SK-N-MC (cell line): ENCODE data around the gene MED1.
"Not testable (repeated sequence)": the region's sequence is repeated elsewhere in the genome, so short reads cannot be mapped to it uniquely, and the experiment has no call there.

Source experiments
- DNase-seq: peaks from one replicate; pipeline ENCODE4 v3.0.0-alpha.2; 2011; ENCODE audit warnings: low read depth, low spot score
- H3K27ac ChIP-seq: fragments of 200-600 bp; sonication (generic); 2 replicates; pipeline ENCODE4 v1.5.1; 2016; ENCODE audit warnings: mixed run types
- H3K36me3 ChIP-seq: fragments of 200-600 bp; sonication (generic); 2 replicates; pipeline ENCODE4 v1.6.1; 2017; ENCODE audit warnings: antibody characterized with exemption, low read length, mixed read lengths; ENCODE audit not compliant: insufficient read depth
- H3K4me3 ChIP-seq: fragments of 200-600 bp; sonication (generic); 2 replicates; pipeline ENCODE4 v1.5.1; 2016
- H3K9ac ChIP-seq: fragments of 200-600 bp; sonication (generic); 2 replicates; pipeline ENCODE4 v1.8.0; 2017; ENCODE audit warnings: mixed run types, mixed read lengths; ENCODE audit not compliant: insufficient read length
- H3K9me3 ChIP-seq: fragments of 200-600 bp; sonication (generic); 2 replicates; pipeline ENCODE4 v1.6.1; 2017; ENCODE audit warnings: low read depth, mild to moderate bottlenecking, antibody characterized with exemption, low read length, moderate library complexity, mixed read lengths
- EZH2 ChIP-seq: fragments of 200-600 bp; sonication (generic); IDR thresholded peaks from one replicate; pipeline ENCODE4 v1.6.1; 2017; ENCODE audit warnings: antibody characterized with exemption
- FOXP2 ChIP-seq: optimal IDR thresholded peaks from 2 replicates; pipeline ENCODE3; 2011; ENCODE audit warnings: mild to moderate bottlenecking, moderate library complexity; ENCODE audit not compliant: insufficient read depth; ENCODE audit errors: extremely low read length, control extremely low read depth
- POLR2AphosphoS5 ChIP-seq: IDR thresholded peaks from 2 replicates; pipeline ENCODE4 v1.6.1; 2012; ENCODE audit warnings: mild to moderate bottlenecking, low read depth, low read length, borderline replicate concordance

The MED1 gene

GRCh38 chr17:39483506-39483905 is 32.4 kb upstream of the MED1 start:
- peaks cover 33% of the 10 kb centered on the region for H3K36me3 ChIP-seq
- no peak overlapping the region for H3K9ac ChIP-seq
- H3K9me3 ChIP-seq = no peaks in the 10 kb centered on the region
- H3K4me3 ChIP-seq = no peak overlapping the region
- no peak for DNase-seq
- TF ChIP-seq FOXP2 = no peak
- TF ChIP-seq POLR2AphosphoS5 = no peak
- no peak for TF ChIP-seq EZH2
- H3K27ac ChIP-seq = no peak overlapping the region

GRCh38 chr17:39479631-39480030 is 28.6 kb upstream of the MED1 start:
- not testable (repeated sequence) for H3K9me3 ChIP-seq, H3K9ac ChIP-seq, DNase-seq, H3K27ac ChIP-seq, H3K4me3 ChIP-seq
- peaks cover 47% of the 10 kb centered on the region for H3K36me3 ChIP-seq

- no peak overlapping the region for H3K4me3 ChIP-seq
- TF ChIP-seq EZH2 = no peak
- no peak for TF ChIP-seq POLR2AphosphoS5
- no peak for TF ChIP-seq FOXP2
- DNase-seq = no peak
- peaks cover 65% of the 10 kb centered on the region for H3K36me3 ChIP-seq
- H3K9me3 ChIP-seq = no peaks in the 10 kb centered on the region
- no peak overlapping the region for H3K9ac ChIP-seq
- H3K27ac ChIP-seq = no peak overlapping the region
Observed at GRCh38 chr17:39473310-39473709, 22.2 kb upstream of the MED1 start.

- not testable (repeated sequence) for H3K9ac ChIP-seq, H3K4me3 ChIP-seq, DNase-seq, H3K9me3 ChIP-seq, H3K27ac ChIP-seq
- peaks cover 56% of the 10 kb centered on the region for H3K36me3 ChIP-seq
Observed at GRCh38 chr17:39468610-39469009, 17.5 kb upstream of the MED1 start.

GRCh38 chr17:39464639-39465181 is 13.6 kb upstream of the MED1 start:
- H3K27ac ChIP-seq, H3K9me3 ChIP-seq, DNase-seq: not testable (repeated sequence)
- H3K36me3 ChIP-seq = peaks cover 29% of the 10 kb centered on the region
- peak overlapping the region; percentile 100 for H3K9ac ChIP-seq
- H3K4me3 ChIP-seq = peak overlapping the region; percentile 100

GRCh38 chr17:39462631-39463375 is 11.7 kb upstream of the MED1 start:
- no peak for DNase-seq

GRCh38 chr17:39461926-39462569 is 11.0 kb upstream of the MED1 start:
- peaks cover 13% of the 10 kb centered on the region for H3K36me3 ChIP-seq
- DNase-seq = no peak
- H3K9me3 ChIP-seq = no peaks in the 10 kb centered on the region
- TF ChIP-seq EZH2 (no peak), FOXP2 (no peak), POLR2AphosphoS5 (no peak)
- peak overlapping the region; percentile 100 for H3K4me3 ChIP-seq
- H3K9ac ChIP-seq = peak overlapping the region; percentile 100
- peak overlapping the region; percentile 98 for H3K27ac ChIP-seq

More at GRCh38 chr17:39462631-39463375, 11.7 kb upstream of the MED1 start:
- TF ChIP-seq FOXP2 (no peak), EZH2 (no peak), POLR2AphosphoS5 (no peak)
- Histone ChIP-seq H3K9me3 (no peaks in the 10 kb centered on the region), H3K36me3 (peaks cover 19% of the 10 kb centered on the region), H3K4me3 (peak overlapping the region; percentile 100), H3K9ac (peak overlapping the region; percentile 100), H3K27ac (no peak overlapping the region)

- TF ChIP-seq EZH2 (no peak), FOXP2 (peak; percentile 10), POLR2AphosphoS5 (peak; percentile 99)
- H3K4me3 ChIP-seq = peak within 1 kb of the TSS; percentile 100
- peak within 1 kb of the TSS; percentile 98 for H3K27ac ChIP-seq
- peak within 1 kb of the TSS; percentile 100 for H3K9ac ChIP-seq
- no peaks in the 10 kb centered on the region for H3K9me3 ChIP-seq
- peaks cover 13% of the 10 kb centered on the region for H3K36me3 ChIP-seq
- peak; percentile 97 for DNase-seq
Observed at GRCh38 chr17:39461113-39461925, 10.3 kb upstream of the MED1 start, which contains the start of gene CDK12. TSS of gene CDK12 (plus strand) at chr17:39461486. CDS start at chr17:39462072, 586 bp downstream.

- no peak for DNase-seq
- H3K9me3 ChIP-seq = no peaks in the 10 kb centered on the region
- no peaks in the 10 kb centered on the region for H3K36me3 ChIP-seq
- H3K4me3 ChIP-seq = no peak overlapping the region
- H3K9ac ChIP-seq = no peak overlapping the region
- no peak overlapping the region for H3K27ac ChIP-seq
- TF ChIP-seq EZH2 (no peak), FOXP2 (no peak), POLR2AphosphoS5 (no peak)
Observed at GRCh38 chr17:39455919-39456318, 4.9 kb upstream of the MED1 start.
